Stimulated activated CD4-positive, alpha-beta T cell treated with anti-CD3 and anti-CD28 coated beads, Interleukin-1b, Interleukin-23, amount 100 ng/mL, for 4 hours (primary cell): Measurements from ENCODE around the gene ZNF101.
A peak's percentile ranks its signal among the peaks of the same experiment; 100 is the strongest.

Source experiments
- DNase-seq, 2 donors: peaks; one replicate each; pipeline ENCODE4 v3.0.0-alpha.2; 2020; ENCODE audit warnings: low read depth in 2 of 2

ZNF101 gene

GRCh38 chr19:19711934-19712828, 43.5 kb downstream of the ZNF101 start:
- DNase-seq: no peak

GRCh38 chr19:19719798-19720197, 51.2 kb downstream of the ZNF101 start:
- DNase-seq: no peak

- no peak for DNase-seq
Measured at GRCh38 chr19:19721896-19722295, 53.3 kb downstream of the ZNF101 start.

GRCh38 chr19:19732579-19733501, 64.2 kb downstream of the ZNF101 start, which contains the start of gene ZNF14:
TSS of gene ZNF14 (minus strand) at chr19:19733112. CDS start at chr19:19732958, 154 bp downstream.
- peak; percentile 83 to 84 for DNase-seq
